Hindlimb muscle (tissue), 1 donor: Measurements from ENCODE around the gene SLC16A11. TPM values are rescaled to one million over a fixed set of nuclear protein-coding genes. Genes with fewer than 3 reads are reported as not detected.
"Not testable (repeated sequence)": the region's sequence is repeated elsewhere in the genome, so short reads cannot be mapped to it uniquely, and the experiment has no call there.

Experiments
- DNase-seq: peaks from one replicate; pipeline ENCODE4 v3.0.0-alpha.2; 2013
- polyA plus RNA-seq: library from polyadenylated mRNA; unstranded; fragments of 120-200 nt; gene quantifications from one replicate; pipeline ENCODE4 v1.2.1, GENCODE V29; 2013; ENCODE audit not compliant: insufficient read length

SLC16A11 gene, protein sequence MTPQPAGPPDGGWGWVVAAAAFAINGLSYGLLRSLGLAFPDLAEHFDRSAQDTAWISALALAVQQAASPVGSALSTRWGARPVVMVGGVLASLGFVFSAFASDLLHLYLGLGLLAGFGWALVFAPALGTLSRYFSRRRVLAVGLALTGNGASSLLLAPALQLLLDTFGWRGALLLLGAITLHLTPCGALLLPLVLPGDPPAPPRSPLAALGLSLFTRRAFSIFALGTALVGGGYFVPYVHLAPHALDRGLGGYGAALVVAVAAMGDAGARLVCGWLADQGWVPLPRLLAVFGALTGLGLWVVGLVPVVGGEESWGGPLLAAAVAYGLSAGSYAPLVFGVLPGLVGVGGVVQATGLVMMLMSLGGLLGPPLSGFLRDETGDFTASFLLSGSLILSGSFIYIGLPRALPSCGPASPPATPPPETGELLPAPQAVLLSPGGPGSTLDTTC
- polyA plus RNA-seq = 0.50 TPM

DNA sequence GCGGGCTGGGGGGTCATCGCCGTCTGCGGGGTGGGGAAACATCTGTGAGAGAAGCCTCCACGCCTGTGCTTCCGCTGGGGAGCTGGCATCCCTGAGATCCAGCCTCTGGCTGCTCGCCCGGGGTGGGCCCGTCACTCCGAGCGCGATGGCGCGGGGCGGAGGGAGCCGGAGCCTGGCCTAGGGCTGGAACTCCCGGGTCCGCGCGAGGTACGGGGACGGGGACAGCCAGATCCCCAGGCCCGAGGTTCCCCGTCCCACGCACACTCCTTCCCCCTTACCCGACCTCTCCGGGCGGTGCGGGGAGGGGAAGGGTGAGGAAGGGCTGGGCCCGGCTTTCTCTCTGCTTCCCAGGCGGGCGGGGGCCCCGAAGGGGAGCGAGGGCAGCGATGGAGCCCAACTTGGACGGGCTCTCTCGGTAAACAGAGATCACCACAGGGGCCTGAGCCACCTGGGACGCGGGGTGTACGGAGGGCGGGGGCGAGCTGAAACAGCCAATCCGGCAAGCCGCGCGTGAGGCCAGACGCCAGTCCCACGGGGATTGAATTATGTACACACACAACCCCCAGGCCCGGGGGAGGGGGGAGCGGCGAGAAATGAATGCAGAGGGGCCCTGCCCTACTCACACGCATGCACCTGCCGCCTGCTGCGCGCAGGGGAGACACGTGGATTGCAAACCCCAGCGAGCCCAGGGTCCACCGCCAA lies at the start of gene SLC16A11:
Gene SLC16A11 (minus strand): TSS at position 596 of the 702 bp plus-strand sequence. CDS start 579 bp downstream, at position 17.
- DNase-seq = no peak

DNA sequence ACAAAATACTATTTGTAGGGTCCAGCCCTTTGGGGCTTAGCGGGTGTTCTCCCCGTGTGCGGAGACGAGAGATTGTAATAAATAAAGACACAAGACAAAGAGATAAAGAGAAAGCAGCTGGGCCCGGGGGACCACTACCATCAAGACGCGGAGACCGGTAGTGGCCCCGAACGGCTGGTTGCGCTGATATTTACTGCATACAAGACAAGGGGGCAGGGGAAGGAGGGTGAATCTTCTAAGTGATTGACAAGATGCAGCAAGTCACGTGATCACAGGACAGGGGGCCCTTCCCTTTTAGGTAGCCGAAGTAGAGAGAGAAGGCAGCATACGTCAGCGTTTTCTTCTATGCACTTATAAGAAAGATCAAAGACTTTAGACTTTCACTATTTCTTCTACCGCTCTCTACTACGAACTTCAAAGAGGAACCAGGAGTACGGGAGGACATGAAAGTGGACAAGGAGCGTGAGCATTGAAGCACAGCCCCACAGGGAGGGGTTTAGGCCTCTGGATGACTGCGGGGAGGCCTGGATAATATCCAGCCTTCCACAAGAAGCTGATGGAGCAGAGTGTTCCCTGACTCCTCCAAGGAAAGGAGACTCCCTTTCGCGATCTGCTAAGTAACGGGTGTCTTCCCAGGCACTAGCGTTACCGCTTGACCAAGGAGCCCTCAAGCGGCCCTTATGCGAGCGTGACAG lies 47.6 kb upstream of the SLC16A11 start:
- not testable (repeated sequence) for DNase-seq

DNA sequence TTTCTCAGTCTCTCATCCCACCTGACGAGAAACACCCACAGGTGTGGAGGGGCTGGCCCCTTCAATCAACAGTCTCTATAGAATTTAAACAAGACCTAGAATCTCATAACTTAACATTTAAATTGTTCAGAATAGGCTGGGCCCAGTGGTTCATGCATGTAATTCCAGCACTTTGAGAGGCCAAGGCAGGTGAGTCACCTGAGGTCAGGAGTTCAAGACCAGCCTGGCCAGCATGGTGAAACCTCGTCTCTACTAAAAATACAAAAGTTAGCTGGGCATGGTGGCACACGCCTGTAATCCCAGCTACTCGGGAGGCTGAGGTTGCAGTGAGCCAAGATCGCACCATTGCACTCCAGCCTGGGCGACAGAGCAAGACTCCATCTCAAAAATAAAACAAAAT lies 45.7 kb upstream of the SLC16A11 start:
- not testable (repeated sequence) for DNase-seq

DNA sequence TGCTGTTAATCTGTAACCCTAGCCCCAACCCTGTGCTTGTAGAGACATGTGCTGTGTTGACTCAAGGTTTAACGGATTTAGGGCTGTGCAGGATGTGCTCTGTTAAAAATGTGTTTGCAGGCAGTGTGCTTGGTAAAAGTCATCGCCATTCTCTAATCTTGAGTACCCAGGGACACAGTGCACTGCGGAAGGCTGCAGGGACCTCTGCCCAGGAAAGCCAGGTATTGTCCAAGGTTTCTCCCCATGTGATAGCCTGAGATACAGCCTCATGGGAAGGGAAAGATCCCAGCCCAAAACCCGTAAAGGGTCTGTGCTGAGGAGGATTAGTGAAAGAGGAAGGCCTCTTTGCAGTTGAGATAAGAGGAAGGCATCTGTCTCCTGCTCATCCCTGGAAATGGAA lies 44.5 kb upstream of the SLC16A11 start:
- DNase-seq = not testable (repeated sequence)

DNA sequence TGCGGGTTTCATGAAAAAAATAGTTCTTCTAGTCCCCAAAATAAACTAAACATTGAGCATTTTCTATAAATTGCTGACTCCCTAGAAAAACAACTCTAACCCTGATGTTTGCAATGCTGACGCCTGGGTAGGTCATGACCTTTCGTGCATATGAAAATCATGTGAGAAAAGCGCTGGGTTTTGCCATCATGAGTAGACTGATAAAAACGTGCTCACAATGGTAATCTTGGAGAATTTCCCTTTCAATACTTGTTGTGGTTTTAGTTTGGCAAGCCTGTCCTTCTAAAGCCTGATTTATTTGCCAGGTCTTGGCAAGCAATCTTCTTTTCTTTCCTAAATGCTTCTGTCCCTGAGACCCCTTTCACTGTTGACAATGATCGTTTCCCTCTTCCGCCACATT lies 40.2 kb upstream of the SLC16A11 start:
- no peak for DNase-seq

DNA sequence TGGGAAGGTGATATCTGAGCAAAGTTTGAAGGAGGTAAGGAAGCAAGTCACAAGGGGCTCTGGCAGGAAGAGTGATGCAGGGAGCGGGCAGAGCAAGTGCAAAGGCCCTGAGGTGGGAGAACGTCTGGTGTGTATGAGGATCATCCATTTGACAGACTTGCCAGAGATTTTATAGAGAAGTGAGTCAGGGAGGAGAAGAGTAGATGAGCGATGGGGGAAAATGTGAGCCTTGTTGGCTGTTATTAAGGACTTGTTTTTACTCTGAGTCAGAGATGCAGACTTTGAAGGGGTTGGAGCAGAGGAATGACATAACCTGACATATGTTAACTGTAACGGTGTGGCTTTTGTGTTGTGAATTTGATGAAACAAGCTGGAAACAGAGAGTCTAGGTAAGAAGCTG lies 39.7 kb upstream of the SLC16A11 start:
- DNase-seq = no peak

DNA sequence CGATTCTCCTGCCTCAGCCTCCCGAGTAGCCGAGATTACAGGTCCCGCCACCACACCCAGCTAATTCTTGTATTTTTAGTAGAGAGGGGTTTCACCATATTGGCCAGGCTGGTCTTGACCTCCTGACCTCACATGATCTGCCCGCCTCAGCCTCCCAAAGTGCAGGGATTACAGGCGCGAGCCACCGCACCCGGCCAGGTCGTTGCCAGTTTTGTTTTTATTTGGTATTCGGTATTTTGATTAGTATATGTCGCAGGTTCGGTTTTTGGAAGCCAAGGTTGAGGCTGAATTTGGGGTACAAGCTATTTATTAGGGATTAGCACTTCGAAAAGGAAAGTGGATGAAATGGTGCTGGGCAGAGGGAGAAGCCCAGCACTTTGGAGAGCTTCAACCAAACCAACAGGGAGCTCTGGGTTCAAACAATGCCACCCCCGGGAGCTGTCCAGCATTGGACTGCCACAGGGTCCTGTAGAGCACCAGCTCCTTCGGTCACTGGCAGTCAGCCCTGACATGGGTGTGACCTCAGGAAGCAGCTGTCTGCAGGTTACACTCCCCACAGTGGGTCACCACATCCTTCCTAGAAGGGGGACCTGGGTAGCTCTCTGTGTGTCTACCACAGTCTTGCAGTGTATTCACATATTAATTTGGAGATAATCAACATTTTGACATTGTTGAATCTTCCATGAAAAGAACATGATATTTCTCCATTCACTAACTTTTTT lies 37.6 kb upstream of the SLC16A11 start:
- no peak for DNase-seq

DNA sequence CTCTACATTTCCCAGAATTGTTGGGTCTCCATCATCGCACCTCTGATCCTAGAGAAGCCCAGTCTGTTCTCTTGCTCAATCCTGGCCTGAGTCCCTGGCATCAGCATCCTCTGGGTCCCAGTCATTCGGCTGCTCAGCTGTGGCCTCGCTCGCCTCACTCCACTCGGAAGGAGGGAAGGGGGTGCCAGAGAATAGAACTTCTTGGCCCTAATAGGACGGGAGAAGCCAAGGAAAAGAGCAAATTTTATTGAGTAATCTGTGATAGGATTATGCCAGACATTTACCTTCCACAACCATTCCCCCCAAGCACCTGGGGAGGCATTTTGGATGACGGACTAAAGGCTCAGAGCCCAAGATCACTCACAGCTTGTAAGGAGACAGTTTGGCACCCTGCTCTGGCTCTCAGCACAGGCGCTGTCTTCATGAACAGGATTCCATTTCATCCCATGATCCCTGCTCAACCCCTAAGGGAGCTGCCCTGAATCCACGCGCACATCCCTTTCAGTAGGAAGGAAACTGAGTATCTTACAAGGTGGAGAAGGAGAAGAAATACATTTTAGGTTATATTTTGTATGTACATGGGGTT lies 36.7 kb upstream of the SLC16A11 start:
- no peak for DNase-seq

DNA sequence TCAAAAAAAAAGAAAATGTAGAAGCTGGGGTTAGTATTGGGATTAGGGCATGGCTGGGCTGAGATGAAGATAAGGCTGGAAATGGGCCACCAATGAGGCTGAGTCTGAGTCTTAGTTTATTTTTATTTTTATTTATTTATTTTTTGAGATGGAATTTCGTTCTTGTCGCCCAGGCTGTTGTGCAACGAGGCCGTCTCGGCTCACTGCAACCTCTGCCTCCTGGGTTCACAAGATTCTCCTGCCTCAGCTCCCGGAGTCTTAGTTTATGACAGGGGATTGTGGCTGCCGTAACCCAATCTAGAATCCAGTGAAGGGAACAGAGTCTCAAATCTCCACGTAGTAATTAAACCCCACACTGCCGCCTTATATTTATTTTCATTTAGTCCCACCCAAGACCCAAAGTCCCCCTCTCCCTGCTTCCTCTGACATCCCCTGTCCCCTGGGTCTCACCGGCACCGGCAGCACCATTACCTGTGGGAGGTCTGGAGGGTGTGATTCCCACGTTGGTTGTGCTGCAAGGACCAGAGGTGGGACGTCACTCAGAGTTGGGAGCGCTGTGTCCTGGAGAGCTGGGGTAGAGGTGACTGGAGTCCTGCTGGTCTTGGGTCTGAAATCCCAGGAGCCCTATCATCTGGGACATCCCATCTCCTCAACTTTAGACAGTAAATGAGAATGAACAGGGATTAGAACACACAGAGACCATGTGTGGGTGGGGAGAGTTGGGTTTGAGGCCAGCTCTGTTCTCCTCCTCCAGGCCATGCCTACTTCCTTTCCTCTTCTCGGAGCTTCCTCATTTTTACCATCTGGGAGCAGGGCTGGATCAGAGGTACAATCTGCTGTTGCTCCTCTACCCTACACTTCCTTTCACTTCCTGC lies 35.9 kb upstream of the SLC16A11 start, which contains the start of gene CLEC10A:
Gene CLEC10A (minus strand): TSS at position 671 of the 875 bp plus-strand sequence. CDS start 1,439 bp downstream, outside the sequence.
- no peak for DNase-seq

DNA sequence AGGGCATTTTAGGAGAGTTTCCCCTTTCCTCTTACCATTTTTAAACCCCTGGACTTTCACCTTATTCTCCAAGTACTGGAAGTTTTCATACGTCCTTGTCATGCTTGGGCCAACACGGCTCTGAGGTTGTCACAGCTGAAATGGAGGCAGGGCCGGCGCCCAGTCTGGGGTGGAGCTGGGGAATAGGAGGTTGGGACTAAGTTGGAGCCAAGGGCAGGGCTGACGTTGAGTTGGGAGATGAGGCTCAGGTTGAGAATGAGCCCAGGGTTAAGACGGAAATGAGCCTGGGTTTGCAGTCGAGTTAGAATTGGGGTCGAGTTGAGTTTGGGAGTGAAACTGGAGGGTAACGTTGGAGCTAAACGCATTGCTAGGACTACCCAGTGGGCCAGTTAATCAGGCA lies 34.8 kb upstream of the SLC16A11 start:
- no peak for DNase-seq

DNA sequence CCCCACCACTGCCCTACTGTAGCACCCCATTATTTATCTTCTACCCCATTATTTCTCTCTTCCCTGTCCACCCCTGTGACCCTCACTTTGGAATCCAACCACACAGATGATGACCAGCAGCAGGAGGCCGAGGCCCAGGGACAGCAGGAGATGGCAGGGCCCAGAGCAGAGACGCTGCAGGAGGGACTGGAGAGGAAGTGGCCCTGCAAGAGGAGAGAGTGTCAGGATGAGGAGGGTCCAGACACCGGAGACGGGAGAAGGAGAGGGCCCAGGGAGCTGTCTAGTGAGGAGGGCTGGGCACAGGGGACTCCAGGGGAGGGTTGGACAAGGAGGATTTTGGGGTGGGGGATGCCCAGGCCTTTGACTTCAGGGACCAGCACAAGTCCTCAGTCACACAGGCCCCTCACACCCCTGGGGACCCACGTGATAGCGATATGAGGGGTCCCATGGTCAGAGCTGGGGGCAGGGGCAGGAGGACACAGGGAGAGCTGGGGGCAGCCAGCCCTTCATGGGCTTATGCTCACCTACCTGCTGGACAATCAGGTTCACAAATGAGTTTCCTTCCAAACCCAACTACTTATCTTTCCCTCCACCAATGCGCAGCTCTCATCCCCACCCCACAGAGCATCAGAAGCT lies 34.1 kb upstream of the SLC16A11 start:
- DNase-seq = no peak

DNA sequence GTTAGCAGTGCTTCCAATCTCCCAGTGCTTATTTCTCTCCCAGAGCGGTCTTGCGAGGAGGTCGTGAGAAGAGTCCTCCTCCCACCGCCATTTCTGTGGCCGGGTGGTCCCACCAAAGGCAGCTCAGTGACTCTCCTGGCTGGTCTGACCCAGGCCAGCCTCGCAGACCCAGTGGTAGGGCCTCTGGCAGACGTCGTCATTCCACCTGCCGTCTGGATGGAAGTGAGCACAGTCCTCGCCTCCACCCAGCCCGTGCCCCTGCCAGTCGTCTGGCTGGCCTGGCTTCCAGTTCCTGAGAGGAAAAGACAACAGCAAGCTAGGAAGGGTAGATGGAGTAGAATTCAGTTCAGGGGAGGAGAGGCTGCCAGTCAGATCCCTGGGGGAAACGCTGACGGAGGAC lies 31.0 kb upstream of the SLC16A11 start:
- no peak for DNase-seq

DNA sequence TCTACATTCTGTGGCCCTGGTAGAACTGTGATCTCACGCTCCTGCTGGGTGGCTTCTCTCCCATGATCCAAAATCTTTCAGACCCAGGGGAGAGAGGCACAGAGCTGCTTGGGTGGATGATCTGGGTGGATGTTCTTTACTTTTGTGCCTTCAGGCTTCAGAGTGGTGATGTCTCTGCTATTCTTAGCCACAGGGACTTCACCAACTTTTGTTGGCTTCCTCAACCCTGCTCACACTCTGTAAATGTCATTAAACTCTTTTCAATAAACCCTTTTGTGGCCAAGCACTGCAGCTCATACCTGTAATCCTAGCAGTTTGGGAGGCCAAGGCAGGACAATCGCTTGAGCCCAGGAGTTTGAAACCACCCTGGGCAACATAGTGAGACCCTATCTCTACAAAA lies 28.5 kb upstream of the SLC16A11 start:
- no peak for DNase-seq

DNA sequence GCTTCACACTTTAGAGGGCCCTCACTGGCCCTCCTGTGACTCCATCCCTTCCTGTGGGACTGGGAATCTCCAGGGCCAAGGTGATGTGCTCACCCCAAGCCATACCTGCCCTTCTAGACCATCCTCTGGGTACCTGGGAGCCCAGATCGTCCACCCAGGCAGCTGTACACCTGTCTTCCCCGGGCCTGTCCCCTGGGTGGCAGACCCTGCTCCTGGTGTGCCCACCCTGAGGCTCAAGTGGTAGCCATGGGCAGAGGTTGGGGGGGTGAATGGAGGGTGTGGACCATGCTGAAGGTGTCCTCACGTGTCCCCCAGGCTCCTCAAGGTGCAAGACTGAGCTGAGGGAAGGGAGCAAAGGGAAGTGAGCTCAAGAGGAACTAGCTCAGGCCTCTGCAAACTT lies 26.8 kb upstream of the SLC16A11 start:
- DNase-seq = no peak

DNA sequence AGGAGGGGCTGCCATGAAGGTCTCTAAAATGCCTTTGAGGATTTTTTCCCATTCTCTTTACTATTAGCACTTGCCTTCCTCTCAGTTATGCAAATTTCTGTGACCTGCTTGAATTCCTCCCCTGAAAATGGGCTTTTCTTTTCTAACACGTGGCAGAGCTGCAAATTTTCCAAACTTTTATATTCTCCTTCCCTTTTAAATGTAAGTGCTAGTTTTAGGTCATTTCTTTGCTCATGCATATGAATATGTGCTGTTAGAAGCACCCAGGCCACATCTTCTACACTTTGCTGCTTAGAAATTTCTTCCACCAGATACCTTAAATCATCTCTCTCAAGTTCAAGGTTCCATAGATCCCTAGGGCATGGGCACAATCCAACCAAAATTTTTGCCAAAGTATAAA lies 24.4 kb upstream of the SLC16A11 start:
- DNase-seq = no peak

DNA sequence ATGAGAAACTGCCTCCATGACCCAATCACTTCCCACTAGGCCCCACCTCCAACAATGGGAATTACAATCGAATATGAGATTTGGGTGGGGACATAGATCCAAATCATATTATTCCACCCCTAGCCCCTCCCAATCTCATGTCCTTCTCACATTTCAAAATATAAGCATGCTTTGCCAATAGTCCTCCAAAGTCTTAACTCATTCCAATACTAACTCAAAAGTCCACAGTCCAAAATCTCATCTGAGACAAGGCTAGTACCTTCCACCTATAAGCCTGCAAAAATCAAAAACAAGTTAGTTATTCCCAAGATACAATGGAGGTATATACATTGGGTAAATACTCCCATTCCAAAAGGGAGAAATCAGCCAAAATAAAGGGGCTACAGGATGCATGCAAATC lies 23.3 kb upstream of the SLC16A11 start:
- DNase-seq = no peak

DNA sequence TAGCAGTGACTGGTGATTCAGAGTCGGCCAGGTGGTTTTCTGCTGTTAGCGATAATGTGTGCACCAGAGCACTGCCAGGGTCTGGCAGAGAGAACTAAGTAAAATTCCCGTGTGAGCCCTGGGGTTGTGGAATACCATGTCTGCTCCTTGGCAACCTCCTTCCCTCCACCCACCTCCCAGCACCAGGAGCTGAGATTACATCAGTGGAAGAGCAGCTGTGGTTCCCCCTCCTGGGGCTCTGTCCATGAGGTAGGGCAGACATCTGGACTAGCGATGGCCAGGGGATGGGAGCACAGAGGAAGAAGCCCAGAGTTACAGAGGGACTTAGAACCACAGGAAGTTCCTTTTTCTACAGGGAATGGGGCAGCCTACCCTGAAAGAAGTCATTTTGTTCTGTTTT lies 20.4 kb upstream of the SLC16A11 start:
- no peak for DNase-seq

DNA sequence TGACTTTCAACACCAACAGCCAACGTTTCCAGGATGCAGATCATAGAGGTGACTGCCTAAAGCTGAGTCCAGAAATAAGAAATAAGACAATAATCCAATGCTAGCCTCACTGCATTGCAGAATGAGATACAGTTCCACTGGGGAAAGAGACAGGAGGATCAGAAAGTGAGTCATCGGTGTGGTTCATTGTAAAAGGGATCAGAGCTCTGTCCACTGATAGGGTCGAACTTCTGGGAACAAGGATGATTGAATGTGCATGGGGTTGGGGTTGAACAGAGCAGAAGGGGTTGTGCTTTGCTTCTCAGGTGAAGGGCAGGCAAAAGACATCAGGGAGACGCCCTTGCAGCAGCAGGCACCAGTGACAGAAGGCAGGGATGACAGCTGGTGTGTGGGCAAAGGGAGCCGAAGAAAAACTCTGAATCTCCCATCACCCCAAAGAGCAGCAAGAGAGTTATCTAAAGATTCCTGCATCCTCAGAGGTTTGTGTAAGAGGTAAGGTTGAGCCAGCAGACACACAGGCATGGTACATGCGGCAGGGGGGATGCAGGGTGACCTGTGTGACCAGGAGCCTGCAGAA lies 19.7 kb upstream of the SLC16A11 start:
- no peak for DNase-seq

DNA sequence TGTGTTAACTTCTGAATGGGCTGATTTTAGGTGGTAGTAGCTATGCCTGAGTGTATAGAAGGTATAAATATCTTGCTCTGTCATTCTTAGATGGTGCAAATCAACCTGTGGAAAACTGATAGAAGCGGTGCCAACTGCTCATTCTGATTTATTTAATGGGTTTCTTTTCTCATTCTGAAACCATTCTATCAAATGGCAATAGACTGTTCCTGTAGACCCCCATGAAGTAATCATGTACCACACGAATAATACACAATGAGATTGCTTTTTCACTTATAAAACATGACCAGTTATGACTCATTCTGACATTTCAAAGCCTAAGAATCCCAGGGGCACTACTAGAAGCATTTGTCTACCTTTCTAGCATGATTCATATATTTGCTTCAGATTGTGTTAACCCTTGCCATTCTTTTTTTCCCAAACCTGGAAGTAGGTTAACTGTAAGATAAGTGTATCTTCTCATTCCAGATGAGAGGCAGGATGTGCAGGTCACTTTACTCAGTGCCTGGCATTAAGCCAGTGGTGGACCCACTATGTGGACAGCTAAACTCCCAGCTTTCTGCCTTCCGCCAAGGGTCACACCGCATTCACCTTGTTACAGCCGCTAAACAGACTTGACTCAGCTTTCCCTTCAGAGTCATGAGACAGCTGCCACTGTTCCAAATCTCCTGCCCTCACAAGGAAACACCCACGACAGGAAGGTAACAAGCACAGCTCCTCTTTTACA lies 16.4 kb upstream of the SLC16A11 start:
- no peak for DNase-seq
